Kidney epithelial cell (primary cell): ENCODE measurements around the gene ALDH16A1. TPM values are rescaled to one million over a fixed set of nuclear protein-coding genes. Genes with fewer than 3 reads are reported as not detected.
"Not testable (repeated sequence)": the region's sequence is repeated elsewhere in the genome, so short reads cannot be mapped to it uniquely, and the experiment has no call there.

Source experiments
- DNase-seq: peaks from one replicate; pipeline ENCODE4 v3.0.0-alpha.2; 2010; ENCODE audit warnings: low read depth
- H3K27me3 ChIP-seq: 2 replicates; pipeline ENCODE4 v1.6.0; 2011; ENCODE audit warnings: low read length; ENCODE audit not compliant: control insufficient read depth, insufficient read depth
- H3K36me3 ChIP-seq: 2 replicates; pipeline ENCODE4 v1.5.1; 2011; ENCODE audit warnings: low read length; ENCODE audit not compliant: control insufficient read depth, insufficient read depth
- H3K4me3 ChIP-seq: 2 replicates; pipeline ENCODE4 v1.5.1; 2011; ENCODE audit warnings: low read depth, mild to moderate bottlenecking, control low read depth, low read length
- total RNA-seq: library from RNA; depleted of rRNA; stranded (reverse); fragments of >200 nt; gene quantifications from 2 replicates; pipeline ENCODE4 v1.2.3, GENCODE V29; 2015
- TF ChIP-seq, protein P1 (sequence below): IDR thresholded peaks from 2 replicates; pipeline ENCODE4 v1.5.1; 2011; ENCODE audit warnings: mild to moderate bottlenecking, moderate library complexity, low read length, control low read depth, inconsistent platforms; ENCODE audit not compliant: insufficient read depth, poor library complexity, severe bottlenecking

Gene ALDH16A1
- total RNA-seq, 1 donor from 2014 or later, result 32.9 TPM

DNA sequence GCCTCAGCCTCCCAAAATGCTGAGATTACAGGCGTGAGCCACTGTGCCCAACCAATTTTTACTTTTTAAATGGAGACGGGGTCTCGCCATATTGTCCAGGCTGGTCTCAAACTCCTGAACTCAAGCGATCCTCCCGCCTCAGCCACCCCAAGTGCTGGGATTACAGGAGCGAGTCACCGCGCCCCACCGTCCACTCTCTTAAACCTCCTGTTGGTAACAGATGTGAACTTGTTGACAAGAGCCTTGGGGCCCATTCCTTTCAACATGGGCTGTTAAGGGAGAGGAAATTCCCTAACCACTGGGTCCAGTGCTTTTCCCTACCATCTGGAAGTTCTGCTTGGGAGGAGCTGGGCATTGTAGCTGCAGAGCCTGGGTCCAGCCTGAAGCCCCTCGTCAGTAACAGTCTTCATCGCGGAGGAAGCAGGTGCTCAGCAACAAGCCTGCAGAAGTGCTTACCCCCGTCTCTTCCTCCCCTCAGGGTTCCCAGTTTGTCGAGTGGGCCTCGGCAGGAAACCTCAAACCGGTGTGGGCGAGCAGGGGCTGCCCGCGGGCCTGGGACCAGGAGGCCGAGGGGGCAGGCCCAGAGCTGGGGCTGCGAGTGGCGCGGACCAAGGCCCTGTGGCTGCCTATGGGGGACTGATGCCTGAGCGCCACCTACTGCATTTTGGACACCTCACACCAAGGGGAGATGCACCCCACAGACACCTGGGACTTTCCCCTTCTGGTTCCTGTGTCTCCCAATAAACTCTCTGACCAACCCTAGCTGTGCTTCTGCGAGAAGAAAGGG lies 17.0 kb downstream of the ALDH16A1 start:
- no peak overlapping the region for H3K4me3 ChIP-seq
- no peak for DNase-seq
- TF ChIP-seq, protein P1, sequence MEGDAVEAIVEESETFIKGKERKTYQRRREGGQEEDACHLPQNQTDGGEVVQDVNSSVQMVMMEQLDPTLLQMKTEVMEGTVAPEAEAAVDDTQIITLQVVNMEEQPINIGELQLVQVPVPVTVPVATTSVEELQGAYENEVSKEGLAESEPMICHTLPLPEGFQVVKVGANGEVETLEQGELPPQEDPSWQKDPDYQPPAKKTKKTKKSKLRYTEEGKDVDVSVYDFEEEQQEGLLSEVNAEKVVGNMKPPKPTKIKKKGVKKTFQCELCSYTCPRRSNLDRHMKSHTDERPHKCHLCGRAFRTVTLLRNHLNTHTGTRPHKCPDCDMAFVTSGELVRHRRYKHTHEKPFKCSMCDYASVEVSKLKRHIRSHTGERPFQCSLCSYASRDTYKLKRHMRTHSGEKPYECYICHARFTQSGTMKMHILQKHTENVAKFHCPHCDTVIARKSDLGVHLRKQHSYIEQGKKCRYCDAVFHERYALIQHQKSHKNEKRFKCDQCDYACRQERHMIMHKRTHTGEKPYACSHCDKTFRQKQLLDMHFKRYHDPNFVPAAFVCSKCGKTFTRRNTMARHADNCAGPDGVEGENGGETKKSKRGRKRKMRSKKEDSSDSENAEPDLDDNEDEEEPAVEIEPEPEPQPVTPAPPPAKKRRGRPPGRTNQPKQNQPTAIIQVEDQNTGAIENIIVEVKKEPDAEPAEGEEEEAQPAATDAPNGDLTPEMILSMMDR, result no peak
- no peaks in the 10 kb centered on the region for H3K36me3 ChIP-seq
- H3K27me3 ChIP-seq, result no peaks in the 10 kb centered on the region

DNA sequence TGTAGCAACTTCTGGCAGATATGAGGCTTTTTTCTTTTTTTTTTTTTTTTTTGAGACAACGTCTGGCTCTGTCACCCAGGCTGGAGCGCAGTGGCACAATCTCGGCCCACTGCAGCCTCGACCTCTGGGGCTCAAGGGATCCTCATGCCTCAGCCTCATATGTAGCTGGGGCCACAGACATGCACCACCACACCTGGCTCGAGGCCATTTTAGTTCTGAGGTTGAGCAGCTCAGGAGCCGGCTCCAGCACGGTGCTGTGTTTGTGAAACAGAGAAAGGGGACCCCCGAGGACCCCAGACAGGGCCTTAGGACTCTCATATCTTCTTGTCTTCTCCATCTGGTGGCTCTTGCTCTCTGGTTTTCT lies 17.6 kb downstream of the ALDH16A1 start:
- no peak overlapping the region for H3K4me3 ChIP-seq
- TF ChIP-seq, protein P1, result no peak

DNA sequence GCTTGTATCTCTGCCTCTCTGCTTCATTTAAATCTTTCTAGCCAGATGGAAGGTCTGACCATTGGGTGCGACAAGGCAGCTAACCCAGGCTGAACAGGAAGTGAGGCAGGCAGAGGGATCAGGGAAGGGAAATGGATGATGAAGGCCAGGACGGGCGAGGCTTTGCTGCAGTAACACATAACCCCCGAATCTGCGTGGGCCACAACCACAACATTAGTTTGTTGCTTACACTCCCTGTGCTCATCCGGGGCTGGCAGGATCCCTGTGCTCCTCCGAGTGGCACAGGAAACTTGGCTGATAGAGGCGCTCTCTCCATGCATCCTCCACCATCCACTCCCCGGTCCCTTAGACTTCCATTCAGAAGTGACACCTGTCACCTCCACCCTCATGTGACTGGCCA lies 19.9 kb downstream of the ALDH16A1 start:
- Histone ChIP-seq H3K27me3 (no peaks in the 10 kb centered on the region), H3K36me3 (no peaks in the 10 kb centered on the region), H3K4me3 (no peak overlapping the region)
- TF ChIP-seq, protein P1, result no peak
- no peak for DNase-seq

More for the DNA sequence above, 17.6 kb downstream of the ALDH16A1 start:
- no peak for DNase-seq
- no peaks in the 10 kb centered on the region for H3K36me3 ChIP-seq
- no peaks in the 10 kb centered on the region for H3K27me3 ChIP-seq

DNA sequence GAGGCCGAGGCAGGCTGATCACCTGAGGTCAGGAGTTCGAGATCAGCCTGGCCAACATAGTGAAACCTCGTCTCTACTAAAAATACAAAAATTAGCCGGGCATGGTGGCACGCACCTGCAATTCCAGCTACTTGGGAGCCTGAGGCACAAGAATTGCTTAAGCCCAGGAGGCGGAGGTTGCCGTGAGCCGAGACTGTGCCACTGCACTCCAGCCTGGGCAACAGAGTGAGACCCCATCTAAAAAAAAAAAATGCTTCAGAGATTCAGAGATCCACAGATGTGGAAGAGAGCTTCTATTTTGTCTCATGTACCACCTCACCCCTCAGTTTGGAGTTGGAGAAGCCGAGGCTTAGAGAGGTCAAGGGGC lies 20.5 kb downstream of the ALDH16A1 start:
- not testable (repeated sequence) for H3K36me3 ChIP-seq, H3K27me3 ChIP-seq, DNase-seq, H3K4me3 ChIP-seq

DNA sequence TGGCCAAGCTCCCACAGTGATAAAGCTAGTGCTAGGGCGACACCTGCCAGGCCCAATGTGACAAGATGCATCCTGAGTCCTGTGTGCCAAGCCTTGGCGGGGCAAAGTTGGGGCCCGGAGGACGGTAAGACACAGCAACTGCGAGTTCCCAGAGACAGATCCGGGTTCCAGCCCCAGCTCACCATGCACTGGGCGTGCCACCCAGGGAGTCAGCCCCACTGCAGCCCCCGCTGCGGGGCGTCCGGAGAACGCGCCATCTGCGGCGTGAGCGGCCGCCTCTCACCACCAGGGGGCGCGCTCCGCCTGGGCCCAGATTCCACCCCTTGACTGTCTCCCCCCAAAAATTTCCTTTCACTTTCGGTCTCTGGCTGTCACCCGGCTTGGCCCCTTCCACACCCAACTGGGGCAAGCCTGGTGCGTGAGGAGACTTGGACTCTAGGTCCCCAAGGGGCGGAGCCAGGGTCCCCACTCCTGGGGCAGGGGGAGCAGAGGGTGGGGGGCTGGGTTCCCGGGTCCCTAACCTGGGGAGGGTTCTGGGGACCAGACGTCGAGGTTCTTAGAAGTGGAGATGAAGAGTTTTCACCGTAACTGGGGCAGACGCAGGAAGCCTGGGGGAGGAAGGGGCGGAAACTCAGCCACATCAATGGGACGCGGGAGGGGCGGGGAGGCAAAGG lies 21.0 kb downstream of the ALDH16A1 start, which contains the start of gene FLT3LG:
FLT3LG (plus strand) TSS at position 348 of the 674 bp plus-strand sequence. CDS start 425 bp downstream, outside the sequence.
- H3K4me3 ChIP-seq, result peak within 1 kb of the TSS; percentile 51
- H3K36me3 ChIP-seq, result no peaks in the 10 kb centered on the region
- no peaks in the 10 kb centered on the region for H3K27me3 ChIP-seq
- no peak for DNase-seq
- TF ChIP-seq, protein P1, result peak; percentile 98

DNA sequence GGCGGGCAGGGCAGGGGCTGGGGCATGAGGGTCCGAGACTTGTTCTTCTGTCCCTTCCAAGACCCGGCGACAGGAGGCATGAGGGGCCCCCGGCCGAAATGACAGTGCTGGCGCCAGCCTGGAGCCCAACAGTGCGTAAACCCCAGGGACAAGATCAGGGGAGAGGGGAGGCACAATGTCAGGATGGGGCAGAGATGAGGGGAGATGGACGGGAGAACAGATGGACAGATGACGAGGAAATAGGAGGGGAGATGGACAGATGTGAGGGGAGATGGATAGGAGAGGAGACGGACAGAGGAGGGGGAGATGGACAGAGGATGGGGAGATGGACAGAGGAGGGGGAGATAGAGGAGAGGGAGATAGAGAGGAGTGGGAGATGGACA lies 21.5 kb downstream of the ALDH16A1 start:
- no peak for DNase-seq
- no peaks in the 10 kb centered on the region for H3K36me3 ChIP-seq
- H3K27me3 ChIP-seq, result no peaks in the 10 kb centered on the region
- H3K4me3 ChIP-seq, result peak overlapping the region; percentile 51
- TF ChIP-seq, protein P1, result no peak
